ENCODE data around the gene CCM2.

CCM2 gene

DNA sequence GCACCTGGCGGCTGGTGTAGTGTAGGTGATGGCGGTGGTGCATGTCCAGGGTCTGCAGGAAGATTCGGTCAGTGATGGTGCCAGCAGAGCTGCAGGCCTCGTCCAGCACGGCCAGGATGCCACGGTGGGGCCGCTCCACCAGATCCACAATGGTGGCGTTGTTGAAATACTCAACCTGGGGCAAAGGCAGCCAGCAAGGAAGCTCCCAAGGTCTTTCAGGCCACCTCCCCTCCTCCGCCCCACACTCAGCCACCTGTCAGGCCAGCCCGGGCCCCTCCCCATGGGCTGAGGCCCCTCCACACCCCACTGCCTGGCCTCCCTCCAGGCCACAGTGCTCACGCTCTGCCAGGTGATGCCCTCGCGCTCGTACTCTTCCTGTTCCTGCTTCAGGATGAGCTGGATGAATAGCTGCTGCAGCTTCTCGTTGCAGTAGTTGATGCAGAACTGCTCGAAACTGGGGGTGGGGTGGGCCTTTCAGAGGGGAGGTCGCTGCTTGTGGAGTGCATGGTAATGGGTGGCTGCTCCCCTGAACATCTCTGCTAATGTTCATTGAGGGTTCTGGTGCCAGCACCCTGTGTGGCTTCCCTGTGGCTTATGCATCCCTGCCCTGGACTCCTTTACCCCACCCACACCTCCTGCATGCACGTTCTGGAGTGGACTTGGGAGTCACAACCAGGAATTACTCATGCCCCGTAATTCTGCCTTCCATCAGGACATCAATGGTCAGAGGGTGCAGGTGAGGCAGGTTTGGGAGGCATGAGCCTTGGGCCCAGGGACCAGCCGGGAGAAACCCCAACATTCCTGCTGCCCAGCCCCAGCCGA is 30.1 kb upstream of the CCM2 start:
- DNase-seq, result no peak

- no peak for DNase-seq
These were observed 29.4 kb upstream of the CCM2 start for GRCh38 chr7:44970523-44971051.

DNA sequence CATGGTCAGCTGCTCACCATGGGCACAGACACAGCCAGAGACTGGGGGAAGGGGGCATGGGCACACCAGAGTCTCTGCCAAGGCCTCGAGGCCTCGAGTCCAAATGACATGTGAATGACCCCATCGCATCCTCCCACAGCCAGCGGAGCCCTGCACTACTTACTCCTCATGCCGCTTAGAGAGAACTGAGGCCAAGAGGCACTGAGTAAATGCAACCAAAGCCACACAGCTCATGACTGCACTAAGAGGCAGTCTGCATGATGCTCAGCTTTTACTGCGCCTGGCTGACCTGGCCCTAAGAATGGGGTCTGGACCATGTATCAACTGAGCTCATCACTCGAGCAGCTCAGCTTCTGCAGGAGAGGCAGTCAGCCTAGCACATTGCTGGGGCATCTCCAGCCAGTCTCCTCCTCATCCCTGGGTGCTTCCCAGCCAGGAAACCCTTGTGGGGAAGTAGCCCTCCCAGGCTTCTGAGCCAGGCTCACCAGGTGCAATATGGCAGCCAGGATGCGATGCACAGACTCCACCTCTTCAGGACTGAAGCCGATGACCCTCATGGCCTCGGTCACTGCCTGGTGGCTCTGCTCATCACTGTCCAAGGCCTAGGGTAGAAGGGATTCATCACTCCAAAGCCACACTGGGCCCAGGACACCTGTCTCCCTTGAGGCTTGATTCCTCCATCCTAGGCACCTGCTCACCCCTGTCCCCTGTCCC is 28.7 kb upstream of the CCM2 start:
- DNase-seq, result no peak

DNA sequence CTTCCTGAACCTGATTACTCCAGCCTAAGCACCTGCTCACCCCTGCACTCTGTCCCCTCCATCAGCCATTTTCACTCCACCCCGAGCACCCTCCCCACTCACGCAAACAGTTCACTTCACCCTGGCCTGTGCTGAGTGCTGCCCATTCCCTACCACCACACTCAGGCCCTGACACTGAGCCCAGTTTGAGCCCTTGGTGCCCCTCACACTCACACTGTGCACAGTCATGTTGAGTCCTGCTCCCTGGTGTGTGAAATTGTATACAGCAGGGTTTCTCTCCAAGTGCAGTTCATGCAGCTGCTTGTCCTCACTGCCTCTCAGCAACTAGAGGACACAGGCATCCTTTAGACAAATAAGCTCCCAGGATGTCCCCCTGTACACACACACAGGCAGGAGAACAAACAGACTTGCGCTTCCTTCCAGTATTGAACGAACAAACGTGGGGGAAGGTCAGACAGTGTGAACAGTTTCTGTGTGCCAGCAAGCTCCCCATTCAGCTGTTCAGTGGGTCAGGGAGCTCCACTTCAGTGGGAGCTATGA is 28.0 kb upstream of the CCM2 start:
- no peak for DNase-seq

- DNase-seq, result no peak
These were observed 27.4 kb upstream of the CCM2 start for GRCh38 chr7:44972562-44972961.

DNA sequence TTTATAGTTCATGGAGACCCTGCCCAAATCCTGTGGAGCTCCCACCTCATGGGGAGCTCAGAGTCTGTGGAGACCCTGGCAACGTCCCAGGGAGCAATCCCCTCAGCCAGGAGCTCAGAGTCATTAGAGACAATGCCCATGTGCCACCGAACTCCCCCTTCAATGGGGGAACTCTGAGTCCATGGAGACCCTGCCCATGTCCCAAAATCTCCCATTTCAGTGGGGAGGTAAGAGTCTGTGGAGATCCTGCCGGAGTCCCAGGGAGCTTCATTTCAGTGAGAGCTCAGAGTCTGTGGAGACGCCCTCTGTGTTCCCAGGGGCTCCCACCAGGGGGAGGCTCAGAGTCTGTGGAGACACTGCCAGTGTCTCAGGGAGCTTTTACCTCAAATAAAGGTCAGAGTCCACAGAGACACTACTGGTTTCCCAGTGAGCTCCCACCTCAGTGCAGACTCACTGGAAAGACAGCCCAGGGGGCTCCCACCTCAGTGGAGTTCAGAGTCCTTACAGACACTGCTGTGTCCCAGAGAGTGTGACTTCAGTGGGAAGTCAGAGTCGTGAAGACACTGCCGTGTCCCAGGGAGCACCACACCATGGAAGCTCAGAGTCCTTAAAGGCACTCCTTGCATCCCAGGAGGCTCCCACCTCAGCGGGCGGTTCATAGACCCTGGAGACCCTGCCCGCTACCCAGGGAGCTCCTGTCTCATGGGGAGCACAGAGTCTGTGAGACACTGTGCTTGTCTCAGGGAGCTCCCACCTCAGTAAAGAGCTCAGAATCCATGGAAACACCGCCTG is 26.2 kb upstream of the CCM2 start:
- DNase-seq, result no peak

DNA sequence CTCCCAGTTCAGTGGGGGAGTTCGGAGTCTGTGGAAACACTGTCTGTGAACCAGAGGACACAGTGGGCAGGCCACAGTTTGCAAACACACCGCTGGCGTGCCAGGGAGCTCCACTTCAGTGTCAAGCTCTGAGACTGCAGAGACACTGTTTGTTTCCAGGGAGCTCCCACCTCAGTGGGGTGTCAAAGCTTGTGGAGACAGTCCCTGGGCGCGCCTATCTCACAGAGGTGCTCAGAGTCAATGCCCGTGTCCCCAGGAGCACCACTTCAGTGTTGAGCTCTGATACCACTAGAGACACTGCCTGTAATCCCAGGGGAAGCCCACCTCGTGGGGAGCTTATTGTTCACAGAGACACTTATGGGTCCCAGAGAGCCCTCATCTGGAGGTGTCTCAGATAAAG is 25.5 kb upstream of the CCM2 start:
- no peak for DNase-seq

DNA sequence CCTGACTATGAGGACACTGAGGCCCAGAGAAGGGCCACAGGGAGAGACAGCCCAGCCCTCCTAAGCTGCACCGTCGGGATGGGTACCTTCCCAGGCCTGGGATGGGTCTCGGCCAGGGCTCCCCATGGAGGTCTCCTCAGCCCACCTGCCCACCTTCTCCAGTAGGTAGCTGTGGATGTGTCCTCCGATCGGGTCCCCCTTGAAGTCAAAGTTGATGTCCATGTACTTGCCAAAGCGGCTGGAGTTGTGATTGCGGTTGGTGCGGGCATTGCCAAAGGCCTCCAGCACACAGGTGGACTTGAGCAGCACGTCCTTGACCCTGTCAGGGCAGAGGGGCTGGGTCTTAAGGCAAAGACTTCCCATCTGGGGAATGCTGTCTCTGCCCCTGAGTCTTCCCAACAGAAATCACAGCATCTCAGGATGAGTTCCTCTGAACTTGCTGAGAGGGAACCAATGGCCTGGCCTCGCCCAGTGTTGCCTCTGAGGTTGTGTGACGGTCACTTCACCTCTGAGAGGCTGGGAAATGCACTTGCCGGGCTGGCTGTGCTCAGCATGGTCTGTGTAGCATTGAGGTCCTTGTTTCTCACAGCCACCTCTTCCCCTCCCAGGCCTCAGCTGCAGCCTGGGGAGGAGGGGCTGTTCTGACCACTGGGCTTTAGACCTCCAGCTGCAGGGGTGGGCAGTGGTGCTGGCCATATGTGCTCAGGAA is 24.5 kb upstream of the CCM2 start:
- no peak for DNase-seq

DNA sequence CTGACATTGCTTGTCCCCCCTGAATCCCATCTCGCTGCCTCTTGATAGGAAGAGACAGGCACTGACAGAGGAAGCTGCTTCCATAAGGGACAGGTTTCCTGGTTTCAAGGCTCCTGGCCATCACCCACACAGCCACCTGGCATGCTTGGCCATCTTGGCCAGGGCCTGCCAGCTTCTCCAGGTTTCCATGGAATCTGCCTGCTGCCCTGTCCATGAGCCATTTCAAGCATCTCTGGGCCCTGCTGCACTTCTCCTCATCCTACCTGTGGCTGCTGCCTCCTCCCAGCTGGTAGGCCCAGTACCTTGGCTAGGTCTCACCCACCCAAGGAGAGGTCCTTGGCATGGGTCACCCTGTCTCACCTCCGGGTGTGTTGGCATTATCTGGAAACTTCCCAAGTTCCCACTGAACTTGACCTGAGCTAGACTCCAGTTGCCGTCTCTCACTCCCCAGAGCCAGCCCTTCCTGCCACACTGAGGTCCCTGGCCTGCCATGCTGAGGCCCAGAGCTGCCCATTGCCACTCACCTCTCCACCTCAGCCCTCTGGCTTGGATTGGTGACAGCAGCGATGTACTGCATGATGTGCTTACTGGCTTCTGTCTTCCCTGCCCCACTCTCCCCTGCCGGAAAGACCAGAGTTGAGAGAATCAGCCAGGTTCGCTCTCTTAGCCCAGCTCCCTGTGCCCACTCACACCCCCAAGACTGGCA is 23.8 kb upstream of the CCM2 start:
- no peak for DNase-seq

- DNase-seq, result no peak
These were observed 23.2 kb upstream of the CCM2 start for GRCh38 chr7:44976746-44977196.

DNA sequence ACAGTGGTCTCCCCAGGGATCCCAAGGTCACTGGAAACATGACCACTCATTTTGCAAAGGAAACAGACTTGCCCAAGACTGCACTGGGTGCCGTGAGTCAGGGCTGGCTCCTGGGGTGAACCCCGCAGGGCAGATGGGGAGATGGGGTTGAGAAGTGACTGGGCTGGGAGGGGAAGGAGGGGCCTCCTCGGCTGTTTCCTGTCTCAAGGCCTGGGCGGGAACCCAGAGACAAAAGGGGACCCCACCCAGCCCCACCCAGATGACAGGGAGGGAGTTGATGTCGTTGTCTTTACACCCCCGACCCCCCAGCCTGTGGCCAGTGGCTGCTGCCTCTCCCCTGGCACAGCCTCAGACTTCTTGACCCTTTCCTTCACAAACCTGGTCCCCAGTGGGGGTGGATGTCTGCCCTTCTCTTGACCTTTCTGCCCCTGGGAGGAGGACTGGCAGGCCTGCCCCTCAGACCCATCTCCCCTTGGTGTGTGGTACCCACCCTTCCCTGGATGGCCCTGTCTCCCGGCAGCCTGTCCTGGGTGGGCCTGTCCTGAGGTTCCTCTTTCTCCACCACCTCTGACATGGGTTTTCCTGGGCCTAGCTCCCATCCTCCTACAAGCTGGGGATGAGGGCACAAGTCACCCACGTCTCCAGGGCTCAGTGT is 22.6 kb upstream of the CCM2 start:
- no peak for DNase-seq

GRCh38 chr7:44977959-44978335 is 22.1 kb upstream of the CCM2 start:
- DNase-seq, result no peak

- DNase-seq, result no peak
These were observed 21.3 kb upstream of the CCM2 start, which contains the start of gene MYO1G for GRCh38 chr7:44978511-44979366. TSS of gene MYO1G (minus strand) at chr7:44979015. CDS start at chr7:44978961, 54 bp downstream.

DNA sequence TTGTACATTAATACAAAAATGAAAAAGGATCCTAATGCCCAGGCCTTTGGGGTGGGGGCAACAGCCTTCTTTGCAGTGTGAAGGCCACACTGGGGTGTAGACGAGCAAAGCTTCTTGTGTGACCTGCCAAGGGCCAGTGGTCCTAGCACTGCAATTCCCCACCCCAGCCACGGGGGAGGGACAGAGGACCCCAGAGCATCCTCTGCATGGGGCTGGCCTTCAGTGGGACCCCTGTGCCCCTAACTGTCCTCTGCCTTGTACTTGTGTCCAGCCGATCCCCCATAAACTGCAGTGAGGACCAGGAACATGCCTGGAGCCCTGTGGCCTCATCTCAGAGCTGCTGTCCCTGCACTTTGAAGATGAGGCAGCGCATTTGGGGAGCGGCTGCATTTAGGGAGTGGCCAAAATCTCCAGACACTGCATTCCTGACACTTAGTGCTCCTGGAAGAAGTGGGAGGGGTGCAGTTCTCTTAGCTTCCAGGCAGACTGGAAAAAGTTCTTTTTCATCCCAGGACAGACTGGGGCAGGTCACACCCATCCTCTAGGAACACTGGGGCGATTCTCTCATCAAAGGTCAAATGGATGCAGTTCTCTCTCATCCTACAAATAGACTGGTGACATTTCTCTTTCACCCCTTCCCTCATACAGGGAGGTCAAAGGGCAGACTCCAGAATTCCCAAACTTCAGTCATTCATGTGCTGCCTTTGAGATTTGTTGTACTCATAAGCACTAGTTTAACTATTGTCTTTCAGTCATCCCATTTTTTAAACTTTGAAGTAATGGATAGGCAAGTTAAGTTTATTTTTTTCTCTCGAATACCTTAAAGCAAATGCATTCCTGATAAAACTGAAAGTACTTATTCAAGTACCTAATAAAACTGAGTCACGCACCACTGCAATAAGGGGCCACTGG is 20.3 kb upstream of the CCM2 start:
- DNase-seq, result no peak

DNA sequence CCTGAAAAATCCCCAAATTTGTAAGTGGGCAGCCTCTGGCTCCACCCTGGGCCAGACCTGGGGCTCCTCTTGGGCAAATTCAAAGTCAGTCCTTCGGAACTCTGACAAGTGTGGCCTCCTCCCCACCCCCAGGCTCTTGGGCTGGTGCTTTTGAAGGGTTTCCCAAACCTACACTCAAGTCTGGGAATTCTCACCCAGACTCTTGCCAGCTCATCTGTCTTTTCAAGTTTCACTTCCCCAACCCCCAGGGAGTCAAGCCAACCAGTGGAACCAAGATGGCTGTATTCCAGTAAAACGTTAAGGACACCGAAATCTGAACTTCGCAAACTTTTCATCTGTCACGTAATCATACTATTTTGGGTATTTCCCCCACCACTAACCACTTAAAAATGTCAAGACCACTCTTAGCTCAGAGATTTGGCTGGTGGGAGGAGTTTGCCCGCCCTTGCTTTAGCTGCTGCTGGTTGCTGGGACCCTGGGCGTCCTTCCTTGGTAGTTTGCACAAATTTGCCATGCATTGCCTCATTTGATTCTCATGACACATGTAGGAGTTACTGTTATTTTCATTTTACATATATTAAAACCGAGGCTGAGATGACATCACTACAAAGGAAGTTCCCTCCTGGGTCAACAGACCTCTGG is 19.5 kb upstream of the CCM2 start:
- no peak for DNase-seq

- DNase-seq, result no peak
These were observed 18.8 kb upstream of the CCM2 start for GRCh38 chr7:44981035-44981706.

DNA sequence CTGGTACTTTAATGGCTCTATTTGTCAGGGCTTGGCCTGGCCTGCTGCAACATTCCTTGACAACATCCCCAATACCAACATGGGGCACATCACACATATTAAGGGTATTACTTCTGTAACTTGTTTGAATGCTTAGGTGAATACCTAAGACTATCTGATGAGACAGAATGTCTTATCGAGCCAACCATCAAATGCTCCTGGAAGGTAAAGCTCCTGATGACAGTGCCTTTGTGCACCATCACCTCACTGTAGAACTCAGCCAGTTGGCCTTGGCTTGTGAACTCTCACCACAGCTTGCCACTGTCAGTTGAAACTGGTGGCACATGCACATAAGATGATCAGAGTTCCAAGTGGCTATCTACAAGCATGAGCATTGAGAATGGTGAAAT is 17.5 kb upstream of the CCM2 start:
- DNase-seq, result no peak

DNA sequence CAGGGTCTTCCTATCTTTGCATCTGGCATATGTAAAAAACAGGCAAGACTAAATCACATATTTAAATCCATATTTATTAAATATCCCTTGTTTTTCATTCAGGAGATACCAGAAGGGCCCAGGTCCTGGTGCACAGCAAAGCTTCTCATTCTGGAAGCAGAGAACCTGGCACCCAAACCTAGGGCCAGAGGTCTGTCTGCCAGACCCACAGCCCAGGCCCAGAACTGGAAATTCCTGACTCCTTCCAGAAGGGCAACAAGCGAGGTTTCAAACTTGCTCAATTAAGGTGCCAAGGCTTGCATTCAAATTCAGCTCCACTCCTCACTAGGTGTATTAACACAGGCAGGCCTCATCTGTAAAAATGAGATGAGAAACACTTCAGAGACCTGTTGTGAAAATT is 17.0 kb upstream of the CCM2 start:
- DNase-seq, result no peak
